HepG2 (cell line): ENCODE data around the gene CPT1C. TPM values are rescaled to one million over a fixed set of nuclear protein-coding genes. Genes with fewer than 3 reads are reported as not detected.

Source experiments
- ASH2L ChIP-seq: fragments of 300-600, 200-600 bp; sonication (generic); IDR thresholded peaks from 2 replicates; pipeline ENCODE4 v1.7.0; 2017; ENCODE audit warnings: low read depth, mild to moderate bottlenecking, moderate library complexity, mixed read lengths, low read length; ENCODE audit not compliant: insufficient read length
- CBFB ChIP-seq: sonication (generic); formaldehyde crosslinking; IDR thresholded peaks from 2 replicates; pipeline ENCODE4 v1.4.0; 2020; ENCODE audit warnings: missing genetic modification reagents
- CREB1 ChIP-seq, 2 experiments: fragments of 450-650 bp in 1 of 2; IDR thresholded peaks; 2 replicates each; pipeline ENCODE4 v1.6.1; 2016 to 2017; ENCODE audit warnings: control low read depth in 1 of 2, mild to moderate bottlenecking in 1 of 2, missing compliant biosample characterization in 1 of 2, missing genetic modification characterization in 1 of 2
- DNMT3B ChIP-seq: conservative IDR thresholded peaks from 2 replicates; pipeline ENCODE4 v1.6.1; 2016; ENCODE audit warnings: missing biosample characterization, control low read depth
- ELF1 ChIP-seq: sonication (generic); formaldehyde crosslinking; IDR thresholded peaks from 2 replicates; pipeline ENCODE4 v1.4.0; 2020; ENCODE audit warnings: missing genetic modification reagents
- FOSL2 ChIP-seq: sonication (generic); formaldehyde crosslinking; IDR thresholded peaks from 2 replicates; pipeline ENCODE4 v1.4.0; 2020; ENCODE audit warnings: missing genetic modification reagents
- FOXK2 ChIP-seq: fragments of 450-650 bp; IDR thresholded peaks from 2 replicates; pipeline ENCODE4 v1.6.1; 2016
- GABPA ChIP-seq, 2 experiments: IDR thresholded peaks; 2 replicates each; pipeline ENCODE4 v1.6.1; 2011 to 2016; ENCODE audit warnings: low read depth in 2 of 2, low read length in 1 of 2, missing biosample characterization in 1 of 2, missing genetic modification characterization in 1 of 2
- KDM3A ChIP-seq: IDR thresholded peaks from 2 replicates; pipeline ENCODE4 v1.6.1; 2018; ENCODE audit warnings: low read depth, missing compliant biosample characterization
- MATR3 ChIP-seq: sonication (generic); formaldehyde crosslinking; IDR thresholded peaks from 2 replicates; pipeline ENCODE4 v1.4.0; 2020; ENCODE audit warnings: missing genetic modification reagents
- NCOR1 ChIP-seq: fragments of 200-600 bp; sonication (generic); IDR thresholded peaks from 2 replicates; pipeline ENCODE4 v1.7.0; 2017; ENCODE audit warnings: antibody characterized with exemption, low read length, borderline replicate concordance
- NONO ChIP-seq, 2 experiments: fragments of 450-650 bp in 1 of 2; sonication (generic) in 1 of 2; formaldehyde crosslinking in 1 of 2; IDR thresholded peaks in 1 of 2; conservative IDR thresholded peaks in 1 of 2; 2 replicates each; pipeline versions ENCODE4 v1.6.1 to v1.8.0; 2017 to 2022; ENCODE audit warnings: mild to moderate bottlenecking in 1 of 2, missing genetic modification reagents in 1 of 2, moderate library complexity in 1 of 2
- PLRG1 ChIP-seq: fragments of 450-650 bp; conservative IDR thresholded peaks from 2 replicates; pipeline ENCODE4 v1.6.1; 2016
- PRMT3 ChIP-seq: sonication (generic); formaldehyde crosslinking; IDR thresholded peaks from 2 replicates; pipeline ENCODE4 v1.8.1; 2022; ENCODE audit warnings: low read depth, mild to moderate bottlenecking, moderate library complexity, missing genetic modification reagents, borderline replicate concordance
- RFX1 ChIP-seq: fragments of 450-650 bp; IDR thresholded peaks from 2 replicates; pipeline ENCODE4 v1.6.1; 2017
- SRSF1 ChIP-seq: fragments of 200-400 bp; formaldehyde crosslinking; optimal IDR thresholded peaks from 2 replicates; pipeline ENCODE3; 2017; ENCODE audit warnings: mild to moderate bottlenecking, low read depth, low read length, moderate library complexity
- ZNF138 ChIP-seq: sonication (generic); formaldehyde crosslinking; IDR thresholded peaks from 2 replicates; pipeline ENCODE4 v1.5.0; 2020; ENCODE audit warnings: mild to moderate bottlenecking, low read depth, missing genetic modification reagents
- ZNF143 ChIP-seq: sonication (generic); formaldehyde crosslinking; IDR thresholded peaks from 2 replicates; pipeline ENCODE4 v1.4.0; 2020; ENCODE audit warnings: missing genetic modification reagents
- ZNF549 ChIP-seq: sonication (generic); formaldehyde crosslinking; IDR thresholded peaks from 2 replicates; pipeline ENCODE4 v1.5.0; 2020; ENCODE audit warnings: missing genetic modification reagents
- ZNF562 ChIP-seq: sonication (generic); formaldehyde crosslinking; IDR thresholded peaks from 2 replicates; pipeline ENCODE4 v1.8.0; 2022; ENCODE audit warnings: missing genetic modification reagents, borderline replicate concordance
- ZNF563 ChIP-seq: sonication (generic); formaldehyde crosslinking; IDR thresholded peaks from 2 replicates; pipeline ENCODE4 v1.8.0; 2022; ENCODE audit warnings: mild to moderate bottlenecking, moderate library complexity, missing genetic modification reagents
- ZNF567 ChIP-seq: sonication (generic); formaldehyde crosslinking; IDR thresholded peaks from 2 replicates; pipeline ENCODE4 v1.8.1; 2023; ENCODE audit warnings: mild to moderate bottlenecking, missing genetic modification reagents, borderline replicate concordance
- ZNF615 ChIP-seq: sonication (generic); formaldehyde crosslinking; IDR thresholded peaks from 2 replicates; pipeline ENCODE4 v1.5.0; 2020; ENCODE audit warnings: mild to moderate bottlenecking, missing genetic modification reagents, borderline replicate concordance
- polyA plus RNA-seq, 8 experiments: library from polyadenylated mRNA; depleted of rRNA in 3 of 8; stranded (reverse) in 7 of 8; unstranded in 1 of 8; fragments of >200 nt; fragmentation: Illumina TruSeq in 4 of 8; extraction: Trizol in 4 of 8; gene quantifications; 2 replicates each; pipeline versions ENCODE4 v1.2.1 to v1.2.3, GENCODE V29; 2011 to 2016; ENCODE audit warnings: low read depth in 4 of 8, missing spikeins in 1 of 8, mixed read lengths in 1 of 8; ENCODE audit not compliant: insufficient read depth in 1 of 8
- total RNA-seq, 5 experiments: library from RNA; depleted of rRNA; stranded (reverse); fragments of >200 nt; fragmentation: Illumina TruSeq; extraction: Trizol; gene quantifications; 2 replicates each; pipeline ENCODE4 v1.2.3, GENCODE V29; 2016; ENCODE audit warnings: low read depth in 1 of 5
- TF ChIP-seq, protein P1 (sequence below): sonication (generic); formaldehyde crosslinking; IDR thresholded peaks from 2 replicates; pipeline ENCODE4 v1.8.1; 2023; ENCODE audit warnings: mild to moderate bottlenecking, missing genetic modification reagents
- TF ChIP-seq, protein P2 (sequence below): sonication (generic); formaldehyde crosslinking; IDR thresholded peaks from 2 replicates; pipeline ENCODE4 v1.5.1; 2020; ENCODE audit warnings: missing genetic modification reagents, mild to moderate bottlenecking, borderline replicate concordance
- TF ChIP-seq, protein P3 (sequence below): sonication (generic); formaldehyde crosslinking; IDR thresholded peaks from 2 replicates; pipeline ENCODE4 v1.8.1; 2023; ENCODE audit warnings: mild to moderate bottlenecking, missing genetic modification reagents

CPT1C gene
- total and polyA plus RNA-seq, 2 of the 13 experiments (the other 11 are each of a cell fraction or from before 2014, with no cell fraction given) = 0.18 TPM; not detected in 1

DNA sequence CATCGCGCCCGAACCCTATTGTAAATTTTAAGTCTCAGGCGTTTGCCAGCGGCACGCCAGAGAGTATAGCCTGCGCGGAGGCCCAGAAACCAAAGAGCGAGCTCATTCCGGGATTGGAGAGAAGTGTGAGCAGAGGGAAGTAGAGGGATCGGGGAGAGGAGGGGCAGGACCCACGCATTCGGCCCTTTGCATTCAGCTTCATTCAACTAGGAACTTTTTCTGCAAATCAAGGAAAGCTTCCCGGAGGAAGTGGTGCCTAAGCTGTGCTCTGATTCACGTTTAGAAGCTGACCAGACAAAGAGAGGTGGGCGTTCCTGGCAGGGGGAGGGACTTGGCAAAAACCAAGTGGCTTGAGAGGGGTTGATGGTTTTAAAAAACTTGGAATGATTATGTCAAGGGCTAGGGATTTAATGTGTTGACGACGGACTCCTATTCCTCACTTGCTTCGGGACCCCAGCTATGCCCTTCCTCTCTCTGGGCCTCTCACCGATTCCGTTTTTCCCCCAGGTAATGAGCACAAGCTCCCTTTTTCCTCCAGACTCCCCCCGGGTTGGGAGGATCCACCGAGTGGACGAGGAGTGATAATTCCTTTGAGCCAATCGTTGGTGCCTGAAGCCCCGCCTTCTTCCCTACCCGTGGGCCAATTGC is 14.7 kb upstream of the CPT1C start (continued):
- no peak for TF ChIP-seq MATR3 (CRISPR knock-in tag)
- peak; percentile 64 for TF ChIP-seq FOSL2
- TF ChIP-seq DNMT3B = no peak
- TF ChIP-seq FOXK2 = peak; percentile 99
- no peak for TF ChIP-seq ZNF563 (CRISPR knock-in tag)
- TF ChIP-seq, protein P1, sequence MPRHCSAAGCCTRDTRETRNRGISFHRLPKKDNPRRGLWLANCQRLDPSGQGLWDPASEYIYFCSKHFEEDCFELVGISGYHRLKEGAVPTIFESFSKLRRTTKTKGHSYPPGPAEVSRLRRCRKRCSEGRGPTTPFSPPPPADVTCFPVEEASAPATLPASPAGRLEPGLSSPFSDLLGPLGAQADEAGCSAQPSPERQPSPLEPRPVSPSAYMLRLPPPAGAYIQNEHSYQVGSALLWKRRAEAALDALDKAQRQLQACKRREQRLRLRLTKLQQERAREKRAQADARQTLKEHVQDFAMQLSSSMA = no peak
- TF ChIP-seq KDM3A (CRISPR knock-in tag) = no peak
- no peak for TF ChIP-seq RFX1
- no peak for TF ChIP-seq ZNF143 (CRISPR knock-in tag)
- TF ChIP-seq ELF1 (CRISPR knock-in tag) = no peak
- TF ChIP-seq PLRG1 = no peak
- TF ChIP-seq PRMT3 = no peak
- no peak for TF ChIP-seq ZNF138 (CRISPR knock-in tag)
- TF ChIP-seq NCOR1 = peak; percentile 59; the same call in 1 of the 2 replicates
- TF ChIP-seq ZNF562 = no peak
- no peak for TF ChIP-seq ZNF615 (CRISPR knock-in tag)
- TF ChIP-seq ASH2L = no peak
- TF ChIP-seq ZNF549 (CRISPR knock-in tag) = no peak
- TF ChIP-seq ZNF567 = no peak
- no peak for TF ChIP-seq CBFB (CRISPR knock-in tag)
- TF ChIP-seq, protein P2, sequence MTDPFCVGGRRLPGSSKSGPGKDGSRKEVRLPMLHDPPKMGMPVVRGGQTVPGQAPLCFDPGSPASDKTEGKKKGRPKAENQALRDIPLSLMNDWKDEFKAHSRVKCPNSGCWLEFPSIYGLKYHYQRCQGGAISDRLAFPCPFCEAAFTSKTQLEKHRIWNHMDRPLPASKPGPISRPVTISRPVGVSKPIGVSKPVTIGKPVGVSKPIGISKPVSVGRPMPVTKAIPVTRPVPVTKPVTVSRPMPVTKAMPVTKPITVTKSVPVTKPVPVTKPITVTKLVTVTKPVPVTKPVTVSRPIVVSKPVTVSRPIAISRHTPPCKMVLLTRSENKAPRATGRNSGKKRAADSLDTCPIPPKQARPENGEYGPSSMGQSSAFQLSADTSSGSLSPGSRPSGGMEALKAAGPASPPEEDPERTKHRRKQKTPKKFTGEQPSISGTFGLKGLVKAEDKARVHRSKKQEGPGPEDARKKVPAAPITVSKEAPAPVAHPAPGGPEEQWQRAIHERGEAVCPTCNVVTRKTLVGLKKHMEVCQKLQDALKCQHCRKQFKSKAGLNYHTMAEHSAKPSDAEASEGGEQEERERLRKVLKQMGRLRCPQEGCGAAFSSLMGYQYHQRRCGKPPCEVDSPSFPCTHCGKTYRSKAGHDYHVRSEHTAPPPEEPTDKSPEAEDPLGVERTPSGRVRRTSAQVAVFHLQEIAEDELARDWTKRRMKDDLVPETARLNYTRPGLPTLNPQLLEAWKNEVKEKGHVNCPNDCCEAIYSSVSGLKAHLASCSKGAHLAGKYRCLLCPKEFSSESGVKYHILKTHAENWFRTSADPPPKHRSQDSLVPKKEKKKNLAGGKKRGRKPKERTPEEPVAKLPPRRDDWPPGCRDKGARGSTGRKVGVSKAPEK (CRISPR knock-in tag) = no peak
- TF ChIP-seq CREB1 (IDR thresholded peaks at IDR 0.05) = no peak
- TF ChIP-seq CREB1 (CRISPR knock-in tag; IDR thresholded peaks at IDR 0.05) = no peak
- TF ChIP-seq, protein P3, sequence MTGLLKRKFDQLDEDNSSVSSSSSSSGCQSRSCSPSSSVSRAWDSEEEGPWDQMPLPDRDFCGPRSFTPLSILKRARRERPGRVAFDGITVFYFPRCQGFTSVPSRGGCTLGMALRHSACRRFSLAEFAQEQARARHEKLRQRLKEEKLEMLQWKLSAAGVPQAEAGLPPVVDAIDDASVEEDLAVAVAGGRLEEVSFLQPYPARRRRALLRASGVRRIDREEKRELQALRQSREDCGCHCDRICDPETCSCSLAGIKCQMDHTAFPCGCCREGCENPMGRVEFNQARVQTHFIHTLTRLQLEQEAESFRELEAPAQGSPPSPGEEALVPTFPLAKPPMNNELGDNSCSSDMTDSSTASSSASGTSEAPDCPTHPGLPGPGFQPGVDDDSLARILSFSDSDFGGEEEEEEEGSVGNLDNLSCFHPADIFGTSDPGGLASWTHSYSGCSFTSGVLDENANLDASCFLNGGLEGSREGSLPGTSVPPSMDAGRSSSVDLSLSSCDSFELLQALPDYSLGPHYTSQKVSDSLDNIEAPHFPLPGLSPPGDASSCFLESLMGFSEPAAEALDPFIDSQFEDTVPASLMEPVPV (CRISPR knock-in tag) = 0 out of 2 replicates have a peak, but pooled peaks have one; percentile 24
- no peak; the same call in 1 of the 2 replicates for TF ChIP-seq NONO (IDR thresholded peaks at IDR 0.05)
- no peak for TF ChIP-seq NONO (CRISPR knock-in tag; conservative IDR thresholded peaks at IDR 0.05)
- no peak for TF ChIP-seq GABPA (IDR thresholded peaks at IDR 0.05; ENCODE audit: low read depth, low read length)
- no peak; the same call in 1 of the 2 replicates for TF ChIP-seq GABPA (CRISPR knock-in tag; IDR thresholded peaks at IDR 0.05; ENCODE audit: low read depth)
- TF ChIP-seq SRSF1 = no peak
